Prostate gland (tissue), 2 donors: ENCODE results near the gene TNPO3.

ENCODE experiments used
- POLR2A ChIP-seq: fragments of 450-650 bp; IDR thresholded peaks from one replicate; pipeline ENCODE4 v1.6.1; 2016; ENCODE audit warnings: antibody characterized with exemption, mild to moderate bottlenecking
- POLR2AphosphoS5 ChIP-seq: sonication (generic); formaldehyde crosslinking; IDR thresholded peaks from one replicate; pipeline ENCODE4 v1.6.1; 2017; ENCODE audit warnings: antibody characterized with exemption
- TF ChIP-seq, protein P1 (sequence below), 4 experiments: fragments of 200-600 bp in 2 of 4; fragments of 450-650 bp in 2 of 4; sonication (generic) in 2 of 4; IDR thresholded peaks; 1 replicate in 3 of 4; 2 replicates in 1 of 4; pipeline ENCODE4 v1.5.1; 2016 to 2019; ENCODE audit warnings: antibody characterized with exemption in 4 of 4, mild to moderate bottlenecking in 2 of 4, moderate library complexity in 2 of 4

- TF ChIP-seq, protein P1, sequence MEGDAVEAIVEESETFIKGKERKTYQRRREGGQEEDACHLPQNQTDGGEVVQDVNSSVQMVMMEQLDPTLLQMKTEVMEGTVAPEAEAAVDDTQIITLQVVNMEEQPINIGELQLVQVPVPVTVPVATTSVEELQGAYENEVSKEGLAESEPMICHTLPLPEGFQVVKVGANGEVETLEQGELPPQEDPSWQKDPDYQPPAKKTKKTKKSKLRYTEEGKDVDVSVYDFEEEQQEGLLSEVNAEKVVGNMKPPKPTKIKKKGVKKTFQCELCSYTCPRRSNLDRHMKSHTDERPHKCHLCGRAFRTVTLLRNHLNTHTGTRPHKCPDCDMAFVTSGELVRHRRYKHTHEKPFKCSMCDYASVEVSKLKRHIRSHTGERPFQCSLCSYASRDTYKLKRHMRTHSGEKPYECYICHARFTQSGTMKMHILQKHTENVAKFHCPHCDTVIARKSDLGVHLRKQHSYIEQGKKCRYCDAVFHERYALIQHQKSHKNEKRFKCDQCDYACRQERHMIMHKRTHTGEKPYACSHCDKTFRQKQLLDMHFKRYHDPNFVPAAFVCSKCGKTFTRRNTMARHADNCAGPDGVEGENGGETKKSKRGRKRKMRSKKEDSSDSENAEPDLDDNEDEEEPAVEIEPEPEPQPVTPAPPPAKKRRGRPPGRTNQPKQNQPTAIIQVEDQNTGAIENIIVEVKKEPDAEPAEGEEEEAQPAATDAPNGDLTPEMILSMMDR (IDR thresholded peaks at IDR 0.05), result no peak
- no peak for TF ChIP-seq POLR2A
- TF ChIP-seq POLR2AphosphoS5, result no peak
Observed at GRCh38 chr7:128955981-128956380, 98.9 kb downstream of the TNPO3 start.
